Activated CD4-positive, CD25-positive, alpha-beta regulatory T cell treated with anti-CD3 and anti-CD28 coated beads, Interleukin-2, amount 50 U/mL, for 72 hours (primary cell): Measurements from ENCODE around the gene TRERF1.
A peak's percentile ranks its signal among the peaks of the same experiment; 100 is the strongest.

Experiments used
- DNase-seq: peaks from one replicate; pipeline ENCODE4 v3.0.0; 2021

TRERF1 gene

DNA sequence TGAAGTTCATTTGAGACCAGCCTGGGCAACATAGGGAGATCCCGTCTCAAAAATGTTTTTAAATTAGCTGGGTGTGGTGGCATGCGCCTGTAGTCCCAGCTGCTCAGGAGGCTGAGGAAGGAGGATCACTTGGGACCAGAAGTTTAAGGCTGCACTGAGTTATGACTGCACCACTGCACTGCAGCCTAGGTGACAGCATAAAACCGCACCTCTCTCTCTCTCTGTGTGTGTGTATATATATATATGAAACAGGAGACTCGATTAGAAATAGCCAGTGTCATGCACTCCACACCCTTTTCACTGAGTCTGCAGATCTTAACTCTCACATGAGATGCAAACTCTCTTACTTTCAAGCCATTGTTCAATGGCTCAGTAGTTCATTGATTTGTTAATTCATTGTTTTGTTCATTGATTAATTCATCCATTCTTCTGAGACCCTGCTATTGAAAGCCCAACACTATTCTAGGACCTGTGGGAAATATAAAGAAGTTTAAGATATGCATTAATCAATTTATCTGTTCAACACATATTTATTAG, 181.7 kb downstream of the TRERF1 start:
- DNase-seq: peak; percentile 8

DNA sequence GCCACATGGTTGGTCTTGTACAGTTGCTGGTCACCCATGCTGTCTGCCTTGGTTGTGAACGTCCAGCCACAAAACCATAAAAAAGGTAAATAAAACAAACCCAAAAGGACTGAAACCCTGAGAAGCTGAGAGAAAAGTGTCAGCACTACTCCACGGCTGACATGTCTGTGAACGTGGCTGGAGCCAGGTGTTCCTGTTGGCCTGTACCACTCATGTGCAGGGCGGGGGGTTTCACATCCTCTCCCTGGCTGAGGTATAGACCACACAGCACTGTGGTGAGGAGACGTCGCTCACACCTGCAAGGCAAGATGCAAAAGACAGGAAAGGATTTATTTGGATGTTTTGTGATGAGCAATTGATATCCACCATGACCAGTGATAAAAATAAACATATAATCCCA, 182.2 kb downstream of the TRERF1 start:
- peak; percentile 0 for DNase-seq

DNA sequence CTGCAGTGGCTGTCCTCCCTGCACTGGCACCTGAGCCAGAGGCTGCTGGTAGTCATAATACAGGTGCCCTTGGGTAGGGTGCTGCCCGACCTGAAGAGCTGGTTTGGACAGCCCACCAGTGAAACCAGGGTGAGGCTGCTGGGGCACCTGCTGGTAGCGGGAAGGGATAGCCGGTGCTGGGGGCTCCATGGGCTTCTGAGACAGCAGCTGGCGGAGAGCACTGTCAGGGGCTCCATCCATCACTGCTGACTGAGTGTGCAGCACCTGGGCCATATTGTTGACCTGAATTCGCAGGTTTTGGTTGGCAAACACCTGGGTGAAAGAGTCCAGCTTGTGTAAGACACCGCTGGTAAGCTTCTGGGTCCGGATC, 182.9 kb downstream of the TRERF1 start:
- peak; percentile 16 for DNase-seq

DNA sequence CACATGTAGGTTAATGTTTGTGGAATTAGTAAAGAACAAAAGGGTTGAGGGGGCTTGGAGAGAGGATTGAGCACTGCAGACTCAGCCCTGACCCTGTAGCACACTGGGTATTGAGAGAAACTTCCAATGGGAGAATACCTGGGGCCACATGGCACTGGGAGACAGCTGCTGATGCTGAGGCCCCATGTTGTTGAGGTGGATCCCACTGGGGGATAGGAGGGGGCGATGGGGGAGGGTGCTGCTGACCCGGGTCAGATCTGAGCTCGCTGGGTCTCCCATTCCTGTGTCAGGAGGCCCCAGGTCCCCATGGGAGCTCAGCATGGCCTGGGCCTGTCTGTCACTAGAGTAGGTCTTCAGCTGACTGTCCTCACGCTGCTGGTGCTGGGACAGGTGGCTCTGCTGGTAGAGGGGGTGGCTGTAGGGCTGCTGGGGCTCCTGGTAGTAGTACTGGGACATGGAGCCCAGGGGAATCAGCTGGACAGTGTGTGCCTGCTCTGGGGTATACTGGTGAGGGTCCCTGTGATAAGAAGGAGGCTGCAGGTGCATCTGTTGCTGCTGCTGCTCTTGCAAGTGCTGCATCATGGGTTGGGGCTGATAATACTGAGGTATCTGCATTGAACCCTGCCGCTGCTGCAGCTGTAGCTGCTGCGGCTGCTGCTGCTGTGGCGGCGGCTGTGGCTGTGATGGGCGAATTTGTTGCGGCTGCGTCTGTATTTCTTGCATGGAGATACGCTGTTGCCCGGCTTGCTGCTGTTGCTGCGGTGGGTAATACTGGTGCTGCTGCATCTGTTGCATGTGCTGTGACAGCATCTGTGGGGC, 183.5 kb downstream of the TRERF1 start:
- peak; percentile 11 for DNase-seq

GRCh38 chr6:42266538-42266937, 185.2 kb downstream of the TRERF1 start:
- DNase-seq: no peak

DNA sequence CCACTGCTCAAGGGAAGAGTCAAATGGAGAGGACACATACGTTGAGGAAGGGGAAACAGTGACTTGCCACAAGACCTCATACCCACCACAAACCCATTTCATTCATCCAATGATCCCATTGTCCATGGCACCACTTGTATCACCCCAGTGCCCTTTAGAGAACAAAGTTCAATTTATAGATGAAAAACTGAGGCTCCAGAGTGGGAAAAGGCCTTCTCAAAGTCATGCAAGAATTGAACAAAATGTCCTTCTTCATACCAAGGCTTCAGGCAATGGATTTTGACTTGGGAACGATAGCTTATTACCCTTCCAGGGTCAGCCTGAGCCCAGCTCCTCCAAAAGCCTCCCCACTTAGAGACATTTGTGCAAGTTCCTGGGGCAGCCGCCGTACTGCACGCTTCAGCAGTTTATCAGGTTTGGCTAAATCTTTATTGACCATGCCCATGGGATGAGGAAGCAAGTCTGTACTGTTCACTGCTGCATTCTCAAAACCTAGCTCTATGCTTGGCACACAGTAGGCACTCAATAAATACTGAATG, 186.8 kb downstream of the TRERF1 start:
- no peak for DNase-seq

DNA sequence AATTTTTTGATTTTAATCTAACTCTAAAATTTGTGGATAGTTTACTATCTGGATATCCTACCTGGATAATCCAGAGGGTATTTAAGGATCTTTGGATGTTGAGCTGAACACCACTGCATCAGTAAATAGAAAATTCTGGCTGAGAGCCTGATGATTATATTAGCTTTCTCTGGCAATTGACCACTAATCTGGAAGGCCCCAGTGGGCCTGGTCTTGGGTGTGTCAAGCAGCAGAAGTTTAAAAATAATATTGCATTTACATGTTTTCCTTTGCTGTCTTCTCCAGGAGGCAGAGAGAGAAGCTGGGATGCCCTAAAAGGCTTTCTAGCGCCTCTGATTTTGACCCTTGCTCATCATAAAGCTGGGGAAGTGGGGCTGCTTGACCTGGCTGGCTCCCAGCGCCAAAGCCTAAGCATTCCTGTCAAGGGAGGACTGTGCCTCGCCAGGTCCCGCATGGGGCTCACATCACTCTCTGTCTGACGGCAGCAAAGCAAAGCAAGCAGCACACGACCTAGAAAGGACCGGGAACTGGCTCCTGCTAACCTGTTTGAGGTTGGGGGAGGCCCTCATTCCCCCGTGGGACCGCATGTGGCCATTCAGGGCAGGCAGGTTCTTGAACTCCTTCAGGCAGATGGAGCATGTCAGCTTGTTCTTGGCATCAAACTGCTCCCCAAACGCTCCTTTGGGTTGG, 187.4 kb downstream of the TRERF1 start:
- no peak for DNase-seq

- DNase-seq: no peak
Measured at GRCh38 chr6:42263165-42263728, 188.5 kb downstream of the TRERF1 start.

DNA sequence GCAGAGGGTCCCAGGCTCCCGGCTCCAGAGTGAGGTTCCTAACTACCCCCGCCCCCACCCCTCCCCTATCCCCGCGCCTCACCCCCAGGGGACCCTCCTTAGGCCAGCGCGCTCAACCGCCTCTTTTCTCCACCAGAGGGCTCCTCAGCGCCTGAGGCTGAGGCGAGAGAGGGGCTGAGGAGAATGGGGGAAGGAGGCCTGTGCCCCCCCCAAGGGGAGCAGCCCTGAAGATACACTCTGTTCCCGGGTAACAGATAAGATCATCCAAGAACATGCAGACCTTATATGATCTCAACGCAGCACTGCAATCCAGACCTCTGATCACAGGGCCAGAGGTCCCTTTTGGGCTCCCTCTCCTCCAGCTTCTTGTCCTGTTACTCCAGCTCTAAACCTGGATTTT, 190.8 kb downstream of the TRERF1 start:
- DNase-seq: peak; percentile 47

DNA sequence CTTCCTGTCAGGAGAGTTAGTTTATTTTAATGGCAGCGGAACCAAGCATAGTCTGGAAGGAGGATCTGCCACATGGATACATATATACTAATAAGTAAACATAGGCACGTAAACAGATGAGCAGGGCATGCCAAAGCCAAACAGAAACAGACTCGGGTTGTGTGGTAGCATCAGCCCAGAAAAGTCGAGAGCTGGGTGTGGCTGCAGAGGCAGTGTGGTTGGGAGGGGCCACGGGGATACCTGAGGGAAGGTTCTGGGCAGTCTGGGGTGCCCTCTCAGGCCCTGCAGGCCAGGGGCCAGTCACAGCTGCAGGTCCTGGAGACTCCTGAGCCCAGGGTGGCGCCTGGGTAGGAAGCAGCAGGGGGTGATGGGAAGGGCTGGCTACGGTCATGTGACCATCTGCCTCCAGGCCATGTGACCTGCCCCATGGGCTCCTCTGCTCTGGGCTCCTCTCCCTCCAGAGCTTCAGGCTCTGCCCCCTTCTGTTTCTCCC, 191.3 kb downstream of the TRERF1 start:
- DNase-seq: no peak

DNA sequence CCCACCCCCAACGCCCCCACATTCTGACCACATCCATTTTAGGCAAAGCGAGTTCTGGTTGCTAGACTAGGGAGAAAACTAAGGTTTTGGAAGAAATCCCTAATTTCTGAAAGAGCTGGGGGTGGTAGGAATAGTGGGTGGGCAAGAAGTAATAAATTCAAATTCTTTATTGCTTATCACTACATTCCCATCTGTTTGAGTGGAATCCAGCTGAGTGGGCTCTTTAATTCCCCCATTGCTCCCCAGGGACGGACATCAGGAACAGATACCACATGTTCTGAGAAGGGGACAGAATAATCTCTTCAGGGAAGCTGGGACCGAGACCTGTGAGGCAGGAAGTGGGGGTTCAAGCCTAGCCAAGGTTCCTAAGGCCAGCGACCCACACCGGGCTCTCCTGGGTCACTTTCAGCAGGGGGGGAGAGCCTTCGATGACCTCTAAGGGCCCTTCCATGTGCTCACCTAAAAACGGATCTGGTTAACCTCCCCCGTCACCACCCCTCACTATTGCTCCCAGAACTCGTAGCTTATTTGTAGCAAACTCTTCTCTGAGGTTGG, 191.8 kb downstream of the TRERF1 start:
- no peak for DNase-seq

GRCh38 chr6:42259286-42259685, 192.4 kb downstream of the TRERF1 start:
- no peak for DNase-seq

DNA sequence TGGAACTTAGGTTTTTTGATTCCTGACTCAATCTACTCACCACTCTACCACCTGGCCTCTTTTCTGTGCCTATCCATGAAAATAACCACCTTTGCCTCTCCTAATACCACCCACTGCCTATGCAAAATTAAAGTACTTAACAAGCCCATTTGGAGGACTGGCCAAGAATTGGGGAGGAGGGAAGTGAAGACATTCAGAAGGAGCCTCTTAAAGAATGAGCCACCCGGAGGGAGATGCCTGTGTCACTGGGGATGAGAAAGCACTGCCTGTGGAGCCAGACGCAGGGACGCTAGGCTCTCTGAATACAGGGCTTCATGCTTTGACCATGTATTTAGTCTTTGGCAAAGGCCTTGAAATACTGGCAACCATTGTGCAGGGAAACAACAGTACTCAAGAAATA, 194.1 kb downstream of the TRERF1 start:
- no peak for DNase-seq

DNA sequence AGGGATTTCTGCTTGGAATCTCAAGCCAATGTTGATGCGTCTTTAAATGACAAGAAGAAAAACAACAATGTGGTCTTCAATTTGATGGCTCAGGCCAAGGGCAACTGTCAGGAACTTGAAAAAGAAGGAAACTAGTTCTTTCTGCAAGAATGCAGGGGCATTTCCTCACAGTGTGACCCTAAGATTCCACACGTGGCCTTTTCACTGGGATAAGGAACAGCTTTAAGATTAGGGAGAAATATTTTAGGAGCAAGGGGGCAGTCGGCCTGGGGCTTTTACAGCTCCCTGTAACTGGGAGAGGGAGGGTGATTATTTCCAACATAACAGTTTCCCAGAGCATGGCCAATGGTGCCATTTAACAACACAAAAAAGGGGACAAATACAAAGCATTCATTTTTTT, 194.7 kb downstream of the TRERF1 start:
- DNase-seq: no peak

- no peak for DNase-seq
Measured at GRCh38 chr6:42255050-42255449, 196.7 kb downstream of the TRERF1 start.

- no peak for DNase-seq
Measured at GRCh38 chr6:42254505-42254904, 197.2 kb downstream of the TRERF1 start.

DNA sequence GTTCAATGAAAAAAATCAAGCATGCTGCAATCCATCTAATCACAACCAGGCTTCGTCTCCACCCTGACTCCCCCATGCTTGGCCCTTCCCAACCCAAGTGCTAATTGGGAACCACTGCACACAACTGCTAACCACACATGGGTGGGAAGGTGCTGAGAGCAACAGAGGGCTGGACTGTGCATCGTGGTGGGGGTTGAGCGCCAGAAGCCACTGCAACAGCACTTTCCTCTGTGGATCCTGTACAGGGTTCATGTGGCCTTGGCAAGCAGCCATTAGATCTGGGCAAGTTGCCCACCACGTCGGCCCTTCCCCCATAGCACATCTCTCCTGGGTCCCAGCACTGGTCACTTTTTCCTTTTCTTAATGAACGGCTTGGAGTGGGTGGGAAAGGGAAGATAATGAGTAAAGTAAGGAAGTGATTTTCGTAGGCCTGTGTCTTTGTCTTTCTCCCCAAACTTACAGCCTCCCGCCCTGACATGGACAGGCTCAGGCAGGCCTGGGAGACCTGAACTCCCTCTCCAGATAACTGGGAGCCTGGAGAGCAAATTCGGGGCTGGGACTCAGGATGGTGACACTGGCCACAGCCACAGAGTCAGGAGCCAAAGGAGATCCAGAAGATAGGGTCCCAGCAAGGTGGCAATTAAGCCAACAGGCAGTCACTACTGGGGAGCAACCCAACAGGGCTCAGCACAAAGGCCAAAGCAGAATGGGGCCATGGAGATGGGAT, 199.7 kb downstream of the TRERF1 start:
- DNase-seq: no peak

- DNase-seq: no peak
Measured at GRCh38 chr6:42251500-42251899, 200.2 kb downstream of the TRERF1 start.

- DNase-seq: no peak
Measured at GRCh38 chr6:42250274-42250931, 201.3 kb downstream of the TRERF1 start.

- DNase-seq: no peak
Measured at GRCh38 chr6:42249279-42249678, 202.4 kb downstream of the TRERF1 start.

GRCh38 chr6:42243046-42243445, 208.7 kb downstream of the TRERF1 start:
- DNase-seq: no peak

DNA sequence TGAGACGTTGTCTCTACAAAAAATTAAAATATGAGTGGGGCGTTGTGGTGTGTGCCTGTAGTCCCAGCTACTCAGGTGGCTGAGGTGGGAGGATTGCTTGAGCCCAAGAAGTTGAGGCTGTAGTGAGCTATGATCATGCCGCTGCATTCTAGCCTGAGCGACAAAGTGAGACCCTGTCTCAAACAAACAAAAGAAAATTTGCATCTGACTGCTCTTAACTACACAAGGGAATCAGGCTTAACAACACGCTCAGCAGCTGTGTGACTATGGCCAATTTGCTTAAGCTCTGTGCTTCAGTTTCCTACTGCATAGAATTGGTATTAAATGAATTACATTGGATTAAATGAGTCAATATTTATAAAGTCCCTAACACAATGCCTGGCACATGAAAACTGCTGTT, 209.8 kb downstream of the TRERF1 start:
- DNase-seq: peak; percentile 20
